HG02588 (cell line): Measurements from ENCODE around the gene APOH.

Experiments
- ATAC-seq: cut with Tn5 transposase; IDR thresholded peaks from one replicate; pipeline ENCODE4 v1.9.1; 2021; ENCODE audit warnings: mild to moderate bottlenecking, moderate library complexity; ENCODE audit not compliant: unreplicated experiment

Gene APOH

DNA sequence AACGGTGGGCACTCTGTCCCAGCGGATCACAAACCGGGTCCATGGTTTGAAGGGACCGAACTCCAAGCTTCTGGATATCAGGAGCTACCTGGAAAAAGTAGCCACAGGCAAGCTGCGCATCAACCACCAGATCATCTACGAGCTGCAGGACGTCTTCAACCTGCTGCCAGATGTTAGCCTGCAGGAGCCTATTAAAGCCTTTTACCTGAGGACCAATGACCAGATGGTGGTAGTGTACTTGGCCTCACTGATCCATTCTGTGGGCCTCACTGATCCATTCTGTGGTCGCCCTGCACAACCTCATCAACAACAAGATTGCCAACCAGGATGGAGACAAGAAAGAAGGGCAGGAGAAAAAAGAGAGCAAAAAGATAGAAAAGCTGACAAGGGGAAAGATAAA is 31.0 kb downstream of the APOH start:
- ATAC-seq: no peak

DNA sequence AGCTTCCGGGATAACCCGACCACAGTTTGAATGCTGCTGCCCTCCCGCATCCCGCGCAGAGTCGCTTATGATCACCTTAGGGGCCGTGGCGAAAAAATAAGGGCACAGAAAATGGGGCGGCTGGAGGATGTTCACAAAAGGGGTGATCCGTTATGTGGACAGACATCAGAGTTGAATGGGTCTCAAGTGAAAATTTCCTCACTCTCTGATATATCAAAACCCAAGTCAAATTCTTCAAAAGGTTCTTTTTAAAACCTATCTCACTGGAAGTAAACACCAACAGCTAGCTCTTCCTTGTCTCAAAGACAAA is 36.9 kb downstream of the APOH start:
- ATAC-seq: no peak

DNA sequence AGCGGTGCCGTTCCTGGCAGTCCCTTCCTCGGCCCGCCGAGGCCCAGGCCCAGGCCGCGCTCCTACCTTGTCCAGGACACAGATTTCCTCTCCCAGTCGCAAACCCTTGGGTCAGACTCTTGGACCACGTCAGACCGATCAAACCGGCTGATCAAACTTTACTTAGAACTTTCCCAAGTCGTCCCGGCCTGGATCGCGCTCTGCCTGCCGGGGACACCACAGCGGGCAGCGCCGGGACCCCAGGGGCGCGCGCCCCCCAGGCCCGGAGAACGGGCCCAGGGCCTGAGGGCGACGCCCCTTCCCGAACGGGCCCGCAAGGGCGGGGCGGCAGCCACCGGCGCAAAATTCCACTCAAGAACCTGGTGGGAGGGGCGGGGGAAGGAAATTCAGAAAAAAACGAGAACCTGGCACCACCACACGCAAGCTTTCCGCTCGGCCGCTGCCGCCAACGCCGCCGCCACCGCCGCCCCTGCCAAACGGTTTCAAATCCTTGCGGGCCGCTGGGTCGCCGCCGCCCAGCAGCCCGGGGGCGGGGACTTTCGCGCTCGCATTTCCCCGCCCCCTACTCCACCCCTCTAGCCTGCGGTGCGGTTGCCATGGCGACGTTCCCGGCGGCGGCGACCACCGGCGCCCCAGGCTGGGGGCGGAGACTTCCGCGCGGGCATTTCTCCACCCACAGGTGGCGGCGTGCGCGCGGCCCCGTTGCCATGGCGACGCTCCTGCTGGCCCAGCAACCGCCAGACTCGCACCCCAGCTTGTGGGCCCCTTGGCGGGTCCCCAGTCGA is 37.4 kb downstream of the APOH start, which contains the start of gene CEP112:
TSS of gene CEP112 (minus strand) at position 541 of the 785 bp plus-strand sequence.
- ATAC-seq: peak; percentile 70

DNA sequence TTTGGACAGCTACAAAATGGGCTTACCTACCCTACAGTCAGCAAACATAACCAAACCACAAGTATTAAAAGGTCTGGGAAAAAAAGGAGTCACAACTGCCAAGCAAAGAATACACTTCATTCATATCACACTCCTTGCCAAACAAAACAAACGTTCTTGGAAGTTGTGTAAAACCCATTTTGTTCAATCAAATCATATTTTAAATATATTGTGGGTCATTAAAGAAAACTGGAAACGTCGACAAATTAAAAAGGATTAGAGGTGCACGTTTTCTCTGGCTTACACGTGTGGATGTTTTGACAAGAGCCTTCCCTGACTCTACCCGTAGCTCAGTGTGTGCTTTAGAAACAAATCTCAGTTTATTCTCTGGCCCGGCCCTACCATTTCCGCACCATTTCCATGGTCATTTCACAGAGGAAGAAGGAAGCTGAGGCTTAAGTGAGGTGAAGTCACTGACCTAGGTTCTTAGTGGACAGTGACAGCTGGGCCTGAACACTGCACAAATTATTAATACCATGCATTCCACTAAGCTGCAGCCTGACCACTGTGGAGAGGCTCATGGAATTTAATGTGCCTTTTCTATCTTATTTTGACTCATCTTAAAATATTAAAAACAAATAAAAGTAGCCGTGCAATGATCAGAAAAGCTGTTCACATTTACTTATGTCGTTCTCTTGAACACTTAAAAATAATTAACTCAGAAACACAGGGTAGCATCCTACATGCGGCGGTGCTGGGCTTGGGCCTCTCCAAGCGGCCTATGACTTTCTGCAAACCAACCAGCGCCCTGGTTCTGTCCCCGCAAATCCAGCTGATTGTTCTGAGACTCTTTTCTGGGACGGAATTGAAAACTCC is 38.2 kb downstream of the APOH start:
- no peak for ATAC-seq

DNA sequence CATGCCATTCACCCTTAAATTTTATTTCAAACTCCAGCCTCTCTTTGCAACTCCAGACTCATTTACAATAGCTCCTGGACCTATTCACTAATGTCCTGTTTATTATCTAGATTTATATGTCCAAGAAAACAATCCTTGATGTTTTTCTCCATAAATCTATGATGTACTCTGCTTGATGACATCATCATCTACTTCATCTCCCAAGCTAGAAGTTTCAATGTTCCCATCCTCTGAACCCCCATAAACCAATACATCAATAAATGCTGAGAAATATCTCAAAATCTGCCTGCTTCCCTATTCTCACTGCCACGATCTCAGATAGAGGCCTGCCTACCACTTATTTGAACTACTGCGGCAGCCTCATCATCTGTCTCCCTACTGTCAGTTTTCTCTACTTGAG is 41.5 kb downstream of the APOH start:
- no peak for ATAC-seq

DNA sequence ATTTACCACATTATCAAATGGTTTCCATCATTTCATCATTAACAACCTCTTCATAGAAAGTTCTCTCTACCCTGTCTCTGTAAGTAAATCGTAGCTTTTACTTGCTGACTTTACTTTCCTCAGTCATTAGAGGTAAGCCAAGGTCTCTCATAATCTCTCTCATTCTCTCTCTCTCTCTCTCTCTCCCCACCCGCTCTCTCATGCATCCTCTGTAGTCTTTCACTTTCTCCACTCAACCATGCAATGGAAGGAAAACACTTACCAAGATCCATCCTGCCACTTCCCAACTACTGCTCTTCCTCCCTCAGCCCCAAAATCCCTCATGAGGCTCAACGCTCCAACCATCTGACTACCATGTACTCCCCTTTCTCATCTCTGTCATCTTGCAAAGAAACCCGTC is 43.4 kb downstream of the APOH start:
- ATAC-seq: no peak

DNA sequence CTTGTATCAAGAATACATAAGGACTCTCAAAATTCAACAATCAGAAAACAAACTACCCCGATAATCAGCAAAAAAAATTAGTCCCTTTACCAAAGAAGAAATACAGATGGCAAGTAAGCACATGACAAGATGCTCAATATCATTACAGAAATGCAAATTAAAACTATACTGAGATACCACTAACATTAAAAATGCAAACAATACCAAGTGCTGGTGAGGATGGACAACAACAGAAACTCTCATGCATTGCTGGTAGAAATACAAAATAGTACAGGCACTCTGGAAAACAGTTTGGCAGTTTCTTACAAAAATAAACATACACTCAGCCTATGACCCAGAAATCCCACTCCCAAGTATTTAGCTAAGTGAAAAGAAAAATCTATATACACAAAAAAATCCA is 44.8 kb downstream of the APOH start:
- no peak for ATAC-seq

DNA sequence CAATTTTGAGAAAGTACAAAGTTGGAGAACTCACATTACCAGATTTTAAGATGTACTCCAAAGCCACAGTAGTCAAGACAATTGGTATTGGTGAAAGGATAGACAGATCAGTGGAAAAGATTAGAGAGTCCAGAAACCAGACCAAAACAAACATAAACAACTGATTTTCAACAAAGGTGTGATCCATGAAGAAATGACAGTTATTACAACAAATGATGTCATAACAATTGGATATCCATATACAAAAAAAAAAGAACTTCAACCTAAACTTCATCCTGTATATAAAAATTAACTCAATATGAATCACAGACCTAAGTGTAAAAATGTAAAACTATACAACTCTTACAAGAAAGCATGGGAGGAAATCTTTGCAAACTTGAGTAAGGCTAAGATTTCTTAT is 45.7 kb downstream of the APOH start:
- ATAC-seq: no peak

DNA sequence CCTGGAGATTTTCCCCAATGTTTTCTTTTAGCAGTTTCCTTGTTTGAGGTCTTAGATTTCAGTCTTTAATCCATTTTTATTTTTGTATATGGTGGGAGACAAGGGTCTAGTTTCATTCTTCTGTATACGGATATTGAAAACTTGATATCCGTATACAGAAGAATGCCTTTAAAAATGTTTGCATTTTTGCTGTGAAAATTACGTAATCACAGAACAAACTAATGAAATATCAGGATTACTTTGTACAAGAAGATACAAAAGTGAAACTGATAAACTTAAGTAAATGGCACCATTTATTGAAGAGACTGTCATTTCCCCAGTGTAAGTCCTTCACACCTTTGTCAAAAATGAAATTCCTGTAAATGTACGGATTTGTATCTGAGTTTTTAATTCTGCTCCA is 50.6 kb downstream of the APOH start:
- ATAC-seq: no peak

DNA sequence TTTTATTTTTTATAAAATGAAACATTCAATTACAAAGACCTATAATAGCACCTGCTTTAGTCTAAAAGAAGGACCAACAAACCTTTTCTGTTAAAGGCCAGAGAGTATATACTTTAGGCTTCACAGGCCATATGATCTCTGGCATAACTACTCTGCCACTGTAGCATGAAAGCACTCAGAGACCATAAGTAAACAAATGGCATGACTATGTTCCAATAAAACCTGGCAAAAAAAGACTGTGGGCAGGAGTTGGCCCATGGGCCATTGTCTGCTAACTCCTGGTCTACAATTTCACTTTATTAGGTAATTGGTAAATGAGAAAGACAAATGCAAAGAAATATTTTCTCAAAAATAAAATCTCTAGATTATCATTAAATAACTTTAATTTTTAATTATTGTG is 52.2 kb downstream of the APOH start:
- ATAC-seq: no peak

DNA sequence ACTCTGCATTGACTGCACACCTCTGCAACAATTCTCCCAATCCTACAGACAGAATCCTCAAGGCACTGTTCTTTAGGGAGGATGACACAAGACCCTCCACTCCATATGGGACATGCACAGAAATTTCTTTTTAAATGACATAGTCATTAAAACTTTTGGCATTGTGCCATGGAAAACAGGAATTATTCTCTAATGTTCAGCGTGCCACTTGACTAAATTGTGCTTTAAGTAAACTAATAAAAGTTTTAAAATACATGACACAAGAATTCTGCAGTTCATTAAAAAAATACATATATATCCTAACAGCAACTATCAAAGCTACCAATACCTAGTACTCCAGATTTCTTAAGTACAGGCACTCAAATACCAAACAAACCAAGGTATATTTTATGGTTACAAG is 53.3 kb downstream of the APOH start:
- no peak for ATAC-seq

DNA sequence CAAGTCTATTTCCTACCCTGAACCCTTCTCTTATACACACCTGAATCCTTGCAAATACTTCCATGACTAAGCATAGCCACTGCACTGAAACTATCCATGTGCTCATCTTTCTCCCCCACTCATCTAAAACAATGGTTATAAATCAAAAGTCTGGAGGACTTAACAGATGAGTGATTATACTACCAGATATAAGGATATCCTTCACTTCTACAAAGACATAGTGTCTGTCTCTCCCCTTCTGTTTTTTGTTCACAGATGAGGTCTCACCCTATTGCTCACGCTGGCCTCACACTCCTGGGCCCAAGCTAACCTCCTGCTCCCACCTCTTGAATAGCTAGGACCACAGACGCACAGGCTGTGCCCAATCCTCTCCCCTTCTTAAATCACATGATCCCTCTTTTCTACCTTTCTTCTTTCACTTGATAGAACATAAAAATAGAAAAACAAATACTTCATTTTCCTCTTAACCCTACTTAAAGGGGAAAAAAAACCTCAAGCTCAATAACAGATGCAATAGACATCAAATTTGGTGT is 56.5 kb downstream of the APOH start:
- ATAC-seq: no peak

DNA sequence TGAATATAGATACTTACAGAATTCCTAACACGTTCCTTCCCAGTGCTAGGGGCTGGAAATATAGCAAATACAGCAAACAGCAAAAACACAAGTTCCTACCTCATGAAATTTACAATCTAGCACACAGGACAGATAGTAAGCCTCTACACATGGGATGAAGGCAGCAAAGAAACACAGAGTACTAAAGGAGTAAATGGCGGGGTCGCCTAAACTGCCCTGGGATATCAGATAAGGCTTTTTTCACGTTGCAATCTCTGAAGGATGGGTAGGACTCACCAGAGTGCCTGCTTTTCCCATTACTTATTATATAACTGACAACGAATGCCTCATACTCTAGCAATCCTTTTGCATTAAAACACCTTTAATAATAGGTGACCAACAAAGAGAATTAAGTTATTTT is 57.1 kb downstream of the APOH start:
- no peak for ATAC-seq

DNA sequence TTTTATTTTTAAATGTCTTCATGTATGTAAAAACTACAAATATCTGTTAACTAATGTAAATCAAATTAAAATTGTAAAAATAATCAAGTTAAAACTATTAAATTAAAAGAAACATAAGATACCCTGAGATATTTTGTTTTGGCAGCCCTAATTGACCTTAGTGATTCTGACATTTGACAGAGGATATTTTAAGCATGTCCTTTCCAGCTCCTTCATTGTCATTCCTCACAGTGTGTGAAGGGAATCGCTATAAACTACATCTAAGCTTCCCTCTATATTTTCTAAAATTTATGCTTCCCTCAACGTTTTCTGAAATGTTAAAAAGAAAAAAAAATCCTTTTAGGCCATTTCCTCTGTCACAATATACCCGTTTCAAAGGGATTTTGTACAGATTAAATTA is 57.5 kb downstream of the APOH start:
- ATAC-seq: no peak

DNA sequence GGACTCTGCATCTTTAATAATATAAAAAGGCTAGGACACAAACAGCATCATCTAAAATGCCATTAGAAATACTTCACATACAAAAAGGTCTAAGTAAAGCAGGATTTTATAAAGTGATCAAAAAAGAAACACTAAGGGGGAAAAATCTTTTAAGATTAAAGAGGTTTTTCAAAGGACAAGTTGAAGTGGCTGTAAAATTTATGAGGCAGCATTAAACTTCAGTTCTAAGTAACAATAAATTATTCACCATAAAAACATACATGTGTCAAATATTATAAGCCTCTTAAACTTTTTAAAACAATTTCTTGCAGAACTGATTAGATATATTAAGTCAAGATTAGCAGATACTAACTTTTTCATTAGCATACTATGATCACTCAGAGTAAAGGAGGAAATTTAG is 58.0 kb downstream of the APOH start:
- no peak for ATAC-seq

DNA sequence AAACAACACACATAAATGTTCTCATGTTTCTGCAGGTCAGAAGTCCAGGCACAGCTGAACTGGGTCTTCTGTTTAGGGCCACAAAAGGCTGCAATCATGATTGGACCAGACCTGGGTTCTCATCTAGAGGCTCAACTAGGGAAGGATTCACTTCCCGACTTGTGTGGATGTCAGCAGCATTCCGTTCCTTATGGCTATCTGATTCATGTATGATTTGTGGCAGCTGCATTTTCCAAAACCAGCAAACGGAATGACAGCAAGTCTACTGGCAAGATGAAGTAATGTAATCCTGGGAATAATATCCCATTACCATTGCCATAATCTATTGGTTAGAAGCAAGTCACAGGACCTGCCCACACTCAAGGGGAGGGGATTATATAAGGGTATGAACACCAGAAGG is 59.4 kb downstream of the APOH start:
- no peak for ATAC-seq

DNA sequence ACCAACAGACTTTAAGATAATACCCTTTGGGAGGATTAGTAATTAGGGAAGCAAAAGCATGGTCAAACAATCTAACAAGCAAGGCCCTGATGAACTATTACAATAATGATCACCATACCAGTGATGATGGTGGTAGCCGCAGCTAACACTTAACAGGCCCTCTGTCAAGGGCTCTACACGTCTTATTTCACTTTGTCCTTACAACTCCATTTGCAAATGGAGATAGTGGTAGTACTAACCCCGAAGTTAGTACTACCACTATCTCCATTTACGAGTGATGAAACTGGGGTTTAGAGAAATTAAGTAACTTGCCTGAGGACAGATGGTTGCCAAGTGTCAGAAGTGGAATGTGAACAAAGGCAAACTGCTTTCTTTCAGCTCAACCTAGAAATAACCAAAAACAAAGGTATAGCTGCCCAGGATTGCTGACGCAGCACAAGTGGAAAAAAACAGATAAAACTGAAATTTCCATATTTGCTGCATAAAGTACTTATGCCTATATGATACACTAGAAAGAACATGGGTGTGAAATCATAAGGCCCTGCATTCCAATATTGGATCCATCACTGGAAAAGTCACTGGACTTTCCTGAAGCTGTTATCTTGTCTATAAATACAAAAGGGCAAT is 61.9 kb downstream of the APOH start:
- no peak for ATAC-seq

DNA sequence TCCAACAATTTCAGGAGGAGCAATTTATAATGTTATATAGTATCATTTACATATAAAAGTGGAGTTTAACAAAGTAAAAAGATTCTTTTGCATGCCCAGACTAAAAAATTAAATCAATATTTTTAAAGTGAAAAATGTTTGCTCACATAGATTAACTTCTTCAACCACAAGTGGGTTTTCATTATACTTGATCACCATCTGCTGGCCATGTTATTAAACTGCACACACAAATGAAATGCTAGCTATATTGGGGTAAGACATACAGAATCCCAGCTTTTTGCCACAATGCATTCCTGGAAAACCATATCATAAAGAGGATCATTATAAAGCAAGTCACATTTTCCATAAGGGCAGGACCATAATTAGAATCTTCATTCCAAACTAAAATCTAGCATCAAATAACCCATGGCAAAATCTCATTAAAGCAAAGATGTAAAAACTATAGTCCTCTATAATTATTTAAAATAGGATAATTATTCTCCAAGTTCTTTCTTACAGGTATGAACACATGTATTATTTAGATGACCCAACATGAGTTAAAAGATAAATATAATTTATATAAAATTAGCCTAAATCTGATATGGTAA is 63.6 kb downstream of the APOH start:
- no peak for ATAC-seq
